Prostate gland (tissue), 2 donors: ENCODE results near the gene NMNAT3. TPM values are rescaled to one million over a fixed set of nuclear protein-coding genes. Genes with fewer than 3 reads are reported as not detected.

Source experiments
- DNase-seq: peaks from one replicate; pipeline ENCODE4 v3.0.0-alpha.2; 2019; ENCODE audit warnings: low spot score
- H3K27ac ChIP-seq, 2 donors: fragments of 200-600 bp; sonication (generic); 2 replicates each; pipeline ENCODE4 v1.5.1; 2017 to 2019
- H3K27me3 ChIP-seq: fragments of 200-600 bp; sonication (generic); replicated peaks from 2 replicates; pipeline ENCODE4 v1.5.1; 2019; ENCODE audit not compliant: insufficient read depth
- H3K36me3 ChIP-seq, 2 donors: fragments of 200-600 bp; sonication (generic); 1 replicate in 1 of 2; 2 replicates in 1 of 2; pipeline versions ENCODE4 v1.5.1 to v1.8.1; 2017 to 2019
- H3K4me1 ChIP-seq: fragments of 200-600 bp; sonication (generic); replicated peaks from 2 replicates; pipeline ENCODE4 v1.5.1; 2019
- H3K4me3 ChIP-seq, 2 donors: fragments of 200-600 bp; sonication (generic); 2 replicates each; pipeline ENCODE4 v1.5.1; 2017 to 2019
- H3K9me3 ChIP-seq: fragments of 200-600 bp; sonication (generic); 2 replicates; pipeline ENCODE4 v1.5.1; 2017
- CTCF ChIP-seq, 4 experiments: fragments of 200-600 bp in 2 of 4; fragments of 450-650 bp in 2 of 4; sonication (generic) in 2 of 4; IDR thresholded peaks; 1 replicate in 3 of 4; 2 replicates in 1 of 4; pipeline ENCODE4 v1.5.1; 2016 to 2019; ENCODE audit warnings: antibody characterized with exemption in 4 of 4, mild to moderate bottlenecking in 2 of 4, moderate library complexity in 2 of 4
- POLR2A ChIP-seq: fragments of 450-650 bp; IDR thresholded peaks from one replicate; pipeline ENCODE4 v1.6.1; 2016; ENCODE audit warnings: antibody characterized with exemption, mild to moderate bottlenecking
- POLR2AphosphoS5 ChIP-seq: sonication (generic); formaldehyde crosslinking; IDR thresholded peaks from one replicate; pipeline ENCODE4 v1.6.1; 2017; ENCODE audit warnings: antibody characterized with exemption
- WGBS: methylation state at CpG from one replicate; pipeline ENCODE4 v1.1.5; 2018; 5-methylcytosine and 5-hydroxymethylcytosine counted together
- intact Hi-C: fragments of 100-400 bp; cut with DNase I; formaldehyde crosslinking; loops from one replicate; pipeline ENCODE4 v1.14.2; 2022
- total RNA-seq, 2 donors: library from RNA; depleted of rRNA; stranded (reverse); fragments of >200 nt; gene quantifications; one replicate each; pipeline ENCODE4 v1.1.0, GENCODE V29; 2016

The NMNAT3 gene
- total RNA-seq, 2 donors from 2014 or later, result 11.9 to 15.6 TPM

- no peaks in the 10 kb centered on the region for H3K4me1 ChIP-seq
- intact Hi-C loops, result no loop called here
- H3K27ac ChIP-seq, result no peak overlapping the region
- no peaks in the 10 kb centered on the region for H3K36me3 ChIP-seq
- no peak for DNase-seq
- H3K4me3 ChIP-seq, result no peak overlapping the region
- no peaks in the 10 kb centered on the region for H3K9me3 ChIP-seq
- H3K27me3 ChIP-seq, result no peaks in the 10 kb centered on the region
- TF ChIP-seq POLR2A, result no peak
- TF ChIP-seq CTCF (IDR thresholded peaks at IDR 0.05), result no peak
- TF ChIP-seq POLR2AphosphoS5, result no peak
- 76% methylated on average over 4 of the region's 4 CpGs for WGBS
These were observed 125.0 kb downstream of the NMNAT3 start for GRCh38 chr3:139552632-139553365.

GRCh38 chr3:139548801-139549200, 129.0 kb downstream of the NMNAT3 start:
- no peaks in the 10 kb centered on the region for H3K27me3 ChIP-seq
- no peaks in the 10 kb centered on the region for H3K36me3 ChIP-seq
- intact Hi-C loops, result no loop called here
- H3K9me3 ChIP-seq, result no peaks in the 10 kb centered on the region
- 59% methylated on average over 5 of the region's 5 CpGs for WGBS
- no peak for TF ChIP-seq POLR2AphosphoS5
- no peak for TF ChIP-seq POLR2A
- no peak for TF ChIP-seq CTCF (IDR thresholded peaks at IDR 0.05)
- no peak overlapping the region for H3K4me3 ChIP-seq
- DNase-seq, result no peak
- H3K4me1 ChIP-seq, result no peaks in the 10 kb centered on the region
- H3K27ac ChIP-seq, result no peak overlapping the region

- H3K4me3 ChIP-seq, result no peak overlapping the region
- TF ChIP-seq POLR2AphosphoS5 (no peak), CTCF (IDR thresholded peaks at IDR 0.05) (no peak), POLR2A (no peak)
- intact Hi-C loops, result no loop called here
- no peaks in the 10 kb centered on the region for H3K27me3 ChIP-seq
- no peaks in the 10 kb centered on the region for H3K36me3 ChIP-seq
- no peaks in the 10 kb centered on the region for H3K4me1 ChIP-seq
- H3K9me3 ChIP-seq, result no peaks in the 10 kb centered on the region
- H3K27ac ChIP-seq, result no peak overlapping the region
- no peak for DNase-seq
These were observed 130.1 kb downstream of the NMNAT3 start for GRCh38 chr3:139547666-139548065.

GRCh38 chr3:139546772-139547171, 131.0 kb downstream of the NMNAT3 start:
- no peak for DNase-seq
- 79% methylated on average over 3 of the region's 3 CpGs for WGBS
- Histone ChIP-seq H3K27ac (no peak overlapping the region), H3K27me3 (no peaks in the 10 kb centered on the region), H3K4me1 (no peaks in the 10 kb centered on the region), H3K36me3 (no peaks in the 10 kb centered on the region), H3K9me3 (no peaks in the 10 kb centered on the region), H3K4me3 (no peak overlapping the region)
- intact Hi-C loops, result no loop called here
- TF ChIP-seq POLR2AphosphoS5 (no peak), POLR2A (no peak), CTCF (IDR thresholded peaks at IDR 0.05) (no peak)

GRCh38 chr3:139541532-139542288, 136.1 kb downstream of the NMNAT3 start:
- H3K27ac ChIP-seq, result no peak overlapping the region
- intact Hi-C loops, result no loop called here
- 91% methylated on average over 5 of the region's 5 CpGs for WGBS
- no peaks in the 10 kb centered on the region for H3K36me3 ChIP-seq
- H3K4me1 ChIP-seq, result no peaks in the 10 kb centered on the region
- no peak for DNase-seq
- no peak overlapping the region for H3K4me3 ChIP-seq
- H3K9me3 ChIP-seq, result no peaks in the 10 kb centered on the region
- no peaks in the 10 kb centered on the region for H3K27me3 ChIP-seq
- TF ChIP-seq POLR2A, result no peak
- no peak for TF ChIP-seq POLR2AphosphoS5
- no peak for TF ChIP-seq CTCF (IDR thresholded peaks at IDR 0.05)
